ENCODE measurements around the gene CRKL.

CRKL gene

DNA sequence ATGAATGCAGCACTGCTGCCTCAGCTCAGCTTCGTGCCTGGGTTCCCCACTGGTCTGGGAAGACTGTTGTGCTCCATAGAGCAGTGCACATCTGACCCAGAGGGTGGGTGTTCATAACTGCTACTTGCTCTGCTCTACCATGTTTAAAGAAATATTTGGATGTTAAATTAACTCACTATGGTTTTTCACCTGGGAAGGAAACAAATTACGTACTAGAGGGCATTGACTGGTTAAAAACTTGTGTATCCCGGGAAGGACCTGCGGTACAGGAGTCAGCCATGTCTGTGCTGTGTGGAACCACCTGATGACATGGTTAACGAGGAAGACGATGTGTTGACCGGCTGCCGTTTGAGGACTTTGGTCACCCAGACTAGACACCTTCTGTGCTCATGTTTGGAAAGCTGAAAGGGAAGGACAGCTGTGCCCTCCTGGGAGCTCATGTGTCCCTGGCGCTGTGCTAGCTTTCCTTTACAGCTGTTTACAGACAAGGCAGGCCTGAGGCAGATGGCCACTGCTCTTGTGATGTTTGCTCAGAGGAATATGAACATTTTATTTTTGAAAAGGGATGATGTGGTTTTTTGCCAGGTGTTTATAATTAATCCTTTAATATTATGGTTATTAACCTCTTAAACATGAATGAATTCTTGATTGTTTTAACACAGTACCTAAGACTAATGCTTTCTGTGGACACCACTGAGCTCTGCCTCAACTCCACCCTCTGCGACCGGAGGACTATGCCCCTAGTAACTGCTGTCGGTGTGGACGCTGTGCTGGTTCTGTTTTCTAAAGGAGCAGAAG lies 35.5 kb downstream of the CRKL start:
- no peak for DNase-seq

DNA sequence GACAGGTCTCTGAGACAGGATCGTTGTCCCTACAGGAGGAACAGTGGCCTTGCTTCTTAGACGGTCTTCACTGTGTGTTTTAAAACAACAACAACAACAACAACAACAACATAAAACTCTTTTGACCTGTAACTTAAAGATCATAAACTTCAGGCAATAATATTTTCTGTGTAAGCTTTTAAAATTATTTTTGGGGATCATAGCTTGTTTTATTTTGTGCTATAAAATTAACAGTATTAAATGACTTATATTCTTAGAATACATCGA lies 36.1 kb downstream of the CRKL start:
- DNase-seq: no peak

DNA sequence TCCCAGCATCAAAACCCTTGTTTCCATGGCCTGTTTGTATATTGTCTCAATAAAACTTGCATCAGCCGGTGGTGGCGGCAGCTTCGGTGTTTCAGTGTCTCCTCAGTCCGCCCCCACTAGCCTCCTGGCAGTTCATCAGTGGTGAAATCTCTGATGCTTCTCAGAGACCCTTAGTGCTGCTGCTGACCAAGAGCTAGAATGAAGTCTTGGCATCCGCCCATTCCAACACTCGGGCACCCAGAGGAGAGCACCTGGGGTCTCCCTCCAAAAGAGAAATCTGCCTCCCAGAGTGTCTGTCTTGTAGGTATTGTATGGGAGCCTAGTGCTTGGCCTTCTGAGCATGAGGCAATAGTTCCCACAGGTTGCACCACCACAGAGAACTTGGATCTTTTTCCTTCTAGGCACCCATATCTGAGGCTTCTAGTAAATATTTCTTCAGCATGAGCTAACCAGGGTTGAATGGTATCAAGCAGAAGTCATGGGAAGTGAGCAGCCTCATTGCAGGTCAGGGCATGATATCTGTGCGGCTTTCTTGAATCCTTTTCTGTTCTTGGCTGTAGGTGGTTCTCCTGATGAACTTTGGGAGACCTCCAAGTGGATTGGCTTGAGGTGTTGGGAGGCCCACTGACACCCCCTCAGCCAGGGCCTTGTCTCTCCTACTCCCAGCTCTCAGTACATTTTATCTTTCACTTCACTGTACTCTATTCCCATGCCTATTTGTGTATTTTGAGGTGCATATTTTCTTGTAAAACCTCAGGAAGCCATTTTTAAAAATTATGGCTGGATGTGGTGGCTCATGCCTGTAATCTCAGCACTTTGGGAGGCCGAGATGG lies 36.7 kb downstream of the CRKL start:
- DNase-seq: no peak

DNA sequence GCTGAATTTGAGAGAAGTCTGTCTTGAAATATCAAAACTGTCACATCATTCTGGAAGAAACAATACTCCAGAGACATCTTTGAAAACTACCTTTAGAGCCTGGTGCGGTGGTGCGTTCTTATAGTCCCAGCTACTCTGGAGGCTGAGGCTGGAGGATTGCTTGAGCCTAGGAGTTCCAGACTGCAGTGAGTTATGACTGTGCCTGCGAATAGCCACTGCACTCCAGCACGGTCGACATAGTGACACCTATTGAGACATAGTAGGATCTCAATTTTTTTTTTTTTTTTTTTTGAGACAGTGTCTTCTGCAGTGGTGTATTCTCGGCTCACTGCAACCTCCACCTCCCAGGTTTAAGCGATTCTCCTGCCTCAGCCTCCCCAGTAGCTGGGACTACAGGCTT lies 38.3 kb downstream of the CRKL start:
- DNase-seq: no peak

DNA sequence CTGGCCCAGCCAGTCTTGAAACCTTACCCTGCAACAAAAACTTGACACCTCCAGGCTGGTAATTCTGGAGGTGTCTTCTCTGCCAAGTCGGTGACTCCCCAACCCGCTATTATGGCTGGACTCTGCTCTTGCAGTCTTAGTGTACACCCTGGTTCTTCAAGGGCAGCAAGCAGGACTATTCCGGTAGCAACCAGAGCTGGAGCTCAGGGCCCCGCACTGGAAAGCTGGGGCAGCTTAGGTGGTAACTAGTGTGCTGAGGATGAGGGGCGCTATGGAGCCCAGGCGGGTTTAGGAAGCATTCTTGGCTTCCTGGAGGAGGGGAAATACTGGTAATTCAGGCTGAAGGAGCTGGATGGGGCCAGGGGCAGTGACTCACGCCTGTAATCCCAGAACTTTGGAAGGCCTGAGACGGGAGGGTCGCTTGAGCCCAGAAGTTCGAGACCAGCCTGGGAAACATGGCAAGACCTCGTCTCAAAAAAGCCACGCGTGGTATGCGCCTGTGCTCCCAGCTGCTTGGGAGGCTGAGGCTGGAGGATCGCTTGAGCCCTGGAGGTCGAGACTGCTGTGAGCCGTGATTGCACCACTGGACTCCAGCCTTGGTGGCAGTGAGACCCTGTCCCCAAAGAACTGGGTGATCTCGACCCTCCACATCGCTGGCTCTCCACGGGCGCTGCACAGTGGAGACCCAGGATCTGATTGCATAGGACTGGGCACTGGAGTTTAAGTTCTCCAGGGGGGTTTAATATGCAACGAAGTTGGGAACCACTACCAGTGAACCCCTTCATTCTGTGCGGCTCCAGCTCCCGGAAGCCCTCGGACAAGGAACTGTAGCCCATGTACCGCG lies 39.3 kb downstream of the CRKL start:
- DNase-seq: no peak

DNA sequence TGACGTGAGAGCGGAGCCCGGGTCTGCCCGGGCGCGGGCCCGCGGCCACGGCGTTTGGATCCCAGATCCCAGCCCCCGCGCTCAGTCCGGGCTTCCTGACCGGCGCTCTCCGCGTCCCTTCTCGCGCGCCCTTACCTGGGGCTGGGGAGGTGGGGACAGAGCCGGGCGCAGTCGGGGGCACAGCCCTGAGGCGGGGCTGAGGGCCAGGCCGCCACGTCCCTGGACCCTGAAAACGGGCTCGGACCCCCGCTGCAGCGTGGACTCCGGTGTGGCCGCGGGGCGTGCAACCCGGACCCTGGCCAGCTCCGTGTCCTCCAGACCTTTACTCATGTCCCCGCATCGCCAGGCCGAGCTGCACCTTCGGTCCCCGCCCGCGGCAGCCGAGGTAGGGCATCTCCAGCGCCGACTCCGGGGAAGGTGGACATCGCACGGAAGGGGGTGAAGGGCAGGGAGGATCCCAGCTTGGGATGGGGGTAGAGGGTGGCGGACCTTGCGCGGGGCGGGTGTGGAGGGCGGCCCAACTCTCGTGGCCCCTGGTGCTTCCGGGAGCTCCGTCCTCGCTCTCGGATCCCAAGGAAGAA lies 40.0 kb downstream of the CRKL start:
- no peak for DNase-seq

DNA sequence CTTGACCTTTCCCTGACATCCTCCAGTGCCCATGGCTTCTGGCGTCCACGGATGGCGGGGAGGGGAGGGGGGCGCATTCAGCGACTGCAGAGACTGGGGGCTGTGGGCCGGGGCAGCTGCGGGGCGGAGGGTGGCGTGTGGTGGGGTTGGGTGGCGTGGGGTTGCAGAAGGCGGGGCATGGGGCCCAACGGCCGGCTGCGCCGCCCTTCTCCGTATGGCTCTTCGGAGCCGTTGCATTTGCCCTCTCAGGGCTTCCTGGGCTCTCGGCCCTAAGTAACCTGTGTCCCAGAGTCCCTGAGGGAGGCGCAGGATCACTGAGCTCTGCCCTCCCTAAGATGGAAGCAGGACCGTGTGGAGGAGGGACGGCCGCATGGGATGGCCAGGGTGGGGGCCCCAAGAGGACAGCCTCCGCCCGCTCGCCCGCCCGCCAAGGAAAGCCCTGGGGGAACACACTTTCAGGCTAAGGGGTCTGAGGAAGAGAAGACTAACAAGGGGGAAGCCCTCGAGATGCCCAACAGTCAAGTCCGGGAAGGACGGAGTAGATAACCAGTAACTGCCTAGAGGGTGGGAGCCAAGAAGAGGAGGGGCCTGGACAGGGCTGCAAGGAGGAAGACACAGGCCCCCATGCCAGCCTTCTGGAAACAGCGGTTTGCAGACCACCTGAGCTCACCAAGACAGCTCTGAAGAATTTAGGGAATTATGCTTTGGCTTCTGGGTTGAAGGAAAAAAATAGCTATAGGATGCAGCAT lies 40.6 kb downstream of the CRKL start:
- peak in 1 of 2 experiments; percentile 28 for DNase-seq

DNA sequence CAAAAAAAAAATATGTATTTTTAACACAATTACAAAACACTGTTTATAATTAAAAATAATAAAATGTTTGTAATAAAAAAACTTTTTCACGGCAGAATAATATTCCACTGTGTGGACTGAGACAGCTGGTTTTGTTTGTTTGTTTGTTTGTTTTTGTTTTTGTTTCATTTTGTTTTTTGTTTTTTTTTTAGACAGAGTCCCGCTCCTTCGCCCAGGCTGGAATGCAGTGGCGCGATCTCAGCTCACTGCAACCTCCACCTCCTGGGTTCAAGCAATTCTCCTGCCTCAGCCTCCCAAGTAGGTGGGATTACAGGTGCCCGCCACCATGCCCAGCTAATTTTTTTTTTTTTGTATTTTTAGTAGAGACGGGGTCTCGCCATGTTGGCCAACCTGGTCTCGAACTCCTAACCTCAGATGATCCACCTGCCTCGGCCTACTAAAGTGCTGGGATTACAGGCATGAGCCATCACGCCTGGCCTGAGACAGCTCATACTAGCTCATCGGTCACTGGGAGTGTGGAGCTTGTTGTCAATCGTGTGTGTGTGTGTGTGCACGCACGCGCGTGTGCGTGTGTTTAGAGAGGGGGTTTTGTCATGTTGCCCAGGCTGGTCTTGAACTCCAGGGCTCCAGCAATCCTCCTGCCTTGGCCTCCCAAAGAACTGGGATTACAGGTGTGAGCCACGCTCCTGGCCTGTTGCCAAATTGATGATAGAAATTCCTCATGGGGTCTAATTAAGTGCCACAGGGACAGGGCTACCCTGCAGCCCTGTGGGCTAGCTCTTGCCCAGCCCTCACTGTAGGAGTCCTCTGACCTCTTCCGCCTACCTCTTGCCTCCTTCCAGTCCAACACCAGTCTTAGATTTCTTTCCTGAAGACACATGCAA lies 42.6 kb downstream of the CRKL start:
- DNase-seq: no peak

DNA sequence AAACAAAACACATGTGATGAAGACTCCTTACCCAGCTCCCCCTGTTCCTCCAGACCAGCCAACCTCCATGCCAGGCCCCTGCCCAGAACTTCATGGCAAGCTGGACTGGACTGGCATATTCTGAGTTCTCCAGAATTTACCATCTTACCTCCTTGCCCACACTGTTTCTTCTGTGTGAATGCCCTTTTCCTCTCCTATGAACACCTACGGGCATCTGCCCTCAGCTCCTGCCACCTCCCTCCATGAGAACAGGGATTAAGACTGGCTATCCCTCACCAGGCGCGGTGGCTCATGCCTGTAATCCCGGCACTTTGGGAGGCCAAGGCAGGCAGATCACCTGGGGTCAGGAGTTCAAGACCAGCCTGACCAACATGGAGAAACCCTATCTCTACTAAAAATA lies 43.4 kb downstream of the CRKL start:
- DNase-seq: no peak

DNA sequence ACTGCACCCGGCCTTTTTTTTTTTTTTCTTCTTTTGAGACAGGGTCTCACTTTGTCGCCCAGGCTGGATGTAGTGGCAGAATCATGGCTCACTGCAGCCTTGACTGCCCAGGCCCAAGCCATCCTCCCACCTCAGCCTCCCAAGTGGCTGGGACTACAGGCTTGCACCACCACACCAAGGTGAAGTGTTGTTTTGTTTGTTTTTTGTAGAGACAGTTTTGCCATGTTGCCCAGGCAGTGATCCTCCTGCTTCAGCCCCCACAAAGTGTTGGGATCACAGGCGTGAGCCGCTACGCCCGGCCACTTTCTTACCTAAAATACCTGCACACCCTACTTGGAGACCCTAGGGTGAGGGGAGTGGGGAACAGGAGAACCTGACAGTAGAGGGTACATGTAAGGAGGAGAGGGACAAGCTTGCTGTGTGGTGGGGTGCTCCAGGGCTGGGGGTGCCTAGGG lies 45.3 kb downstream of the CRKL start:
- no peak for DNase-seq

DNA sequence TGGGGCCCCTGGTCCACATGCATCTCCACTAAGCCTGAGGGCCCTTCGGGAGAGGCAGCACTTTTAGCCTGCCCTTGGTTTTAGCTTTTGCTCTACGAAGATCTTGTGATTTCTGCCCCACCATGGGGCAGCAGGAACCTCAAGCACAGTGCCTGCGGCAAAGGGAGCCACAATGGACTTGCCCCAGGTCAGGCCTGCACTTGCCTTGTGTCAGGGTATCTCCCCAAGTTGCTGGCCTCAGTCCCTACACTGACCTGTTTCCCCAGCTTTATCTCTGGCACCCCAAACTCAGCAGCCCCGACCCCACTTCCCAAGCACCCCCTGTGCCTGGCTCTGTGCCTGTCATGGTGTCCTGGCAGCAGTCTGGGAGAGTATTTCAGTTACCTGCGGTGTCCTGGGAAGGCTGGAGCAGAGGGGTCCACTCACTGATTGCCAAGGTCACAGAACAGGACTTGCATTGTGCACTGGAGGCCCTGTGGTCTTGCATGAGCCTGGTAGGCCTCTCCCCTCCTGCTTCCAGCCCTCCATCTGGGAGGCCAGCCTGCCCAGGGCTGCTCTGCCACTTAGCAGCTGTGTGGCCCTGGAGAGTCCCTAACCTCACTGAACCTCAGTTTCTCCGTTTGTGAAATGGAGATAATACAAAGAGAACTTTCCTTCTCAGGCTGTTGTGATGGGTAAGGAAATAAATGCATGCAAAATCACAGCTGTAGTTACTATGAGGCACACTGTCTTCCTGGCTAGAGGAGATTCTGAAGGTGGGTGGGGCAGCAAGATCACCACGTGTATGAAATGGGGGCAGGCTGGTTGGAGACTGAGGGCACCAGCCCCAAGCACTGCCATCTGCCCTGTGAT lies 46.2 kb downstream of the CRKL start:
- no peak for DNase-seq

DNA sequence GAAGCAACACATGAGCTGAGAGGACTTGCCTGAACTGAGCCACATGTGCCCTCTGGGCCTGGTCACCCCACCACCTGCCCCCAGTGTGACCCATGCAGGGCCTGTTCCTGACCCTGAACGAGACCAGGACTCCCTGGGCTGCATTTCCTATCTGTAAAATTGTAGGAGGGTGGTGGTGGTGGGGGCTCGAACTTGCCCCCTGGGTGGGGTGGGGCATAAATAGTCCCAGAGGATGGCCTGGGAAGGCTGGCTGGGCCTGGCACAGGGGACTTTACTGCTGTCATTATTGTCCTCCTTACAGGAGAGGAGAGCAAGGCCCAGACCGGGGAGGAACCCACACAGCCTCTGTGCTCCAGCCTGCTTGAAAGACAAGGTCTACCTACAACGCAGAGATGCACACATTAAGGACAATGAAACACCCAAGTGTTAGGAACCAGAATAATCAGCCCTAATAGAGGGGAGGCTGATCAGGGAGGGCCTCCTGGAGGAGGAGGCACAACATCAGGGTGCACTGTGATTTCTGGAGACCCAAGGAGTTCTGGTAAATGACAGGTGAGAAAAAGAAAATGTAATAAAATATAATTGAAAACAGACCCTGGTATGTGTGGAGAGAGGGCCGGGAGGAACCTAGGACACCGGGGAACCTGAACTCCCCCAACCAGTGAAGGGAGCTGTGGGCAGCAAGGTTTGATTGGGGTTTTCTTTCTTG lies 47.0 kb downstream of the CRKL start:
- no peak for DNase-seq

DNA sequence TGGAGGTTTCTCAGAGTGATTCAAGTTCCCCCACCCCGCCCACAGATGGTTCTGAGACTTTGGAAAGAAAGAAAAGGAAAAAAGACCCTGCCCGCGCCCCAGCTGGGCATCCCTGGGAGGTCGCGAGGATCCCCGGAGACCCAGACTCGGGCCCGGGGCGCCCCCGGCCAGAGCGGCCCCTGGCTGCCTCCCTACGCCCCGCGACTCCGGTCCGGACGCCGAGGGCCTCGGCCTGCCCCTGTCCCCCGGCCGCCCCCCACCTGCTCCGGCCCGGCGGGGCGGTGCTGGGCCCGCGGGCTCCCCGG lies 47.5 kb downstream of the CRKL start:
- no peak for DNase-seq

DNA sequence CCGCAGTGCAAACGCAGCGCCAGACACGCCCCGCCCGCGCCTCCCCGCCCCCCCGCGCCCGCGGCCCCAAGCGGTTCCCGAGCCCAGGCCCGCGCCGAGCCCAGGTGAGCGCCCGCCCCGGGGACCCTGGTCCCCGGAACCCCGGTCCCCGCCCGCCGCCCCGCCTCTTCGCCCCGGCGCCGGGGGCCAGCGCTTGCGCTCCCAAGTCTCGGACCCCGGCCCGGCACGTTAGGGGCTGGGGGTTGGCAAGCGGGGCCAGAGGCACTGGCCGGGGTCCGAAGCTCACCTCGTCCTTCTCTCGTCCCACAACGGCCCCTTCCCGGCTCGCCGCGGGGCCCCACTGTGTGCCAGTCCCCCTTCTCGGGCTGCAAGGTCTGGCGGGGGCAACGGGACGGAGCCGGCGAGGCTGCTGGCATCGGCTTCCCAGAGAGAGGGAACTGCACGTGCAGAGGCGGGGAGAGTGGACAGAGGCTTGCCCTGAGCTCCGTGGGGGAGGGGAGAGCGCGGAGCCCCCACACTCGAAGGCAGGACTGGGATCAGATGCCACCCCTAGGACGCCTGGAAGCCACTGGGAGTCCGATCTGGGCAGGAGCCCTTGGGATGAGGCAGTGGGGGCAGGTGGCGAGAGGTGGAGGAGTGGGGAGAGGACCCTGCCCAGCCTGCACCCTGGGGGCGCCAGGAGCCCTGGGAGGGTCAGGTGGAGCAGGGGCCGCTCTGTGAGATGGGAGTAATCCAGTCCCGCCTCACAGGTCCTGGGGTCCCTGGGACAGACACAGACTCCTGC lies 48.1 kb downstream of the CRKL start:
- no peak for DNase-seq

DNA sequence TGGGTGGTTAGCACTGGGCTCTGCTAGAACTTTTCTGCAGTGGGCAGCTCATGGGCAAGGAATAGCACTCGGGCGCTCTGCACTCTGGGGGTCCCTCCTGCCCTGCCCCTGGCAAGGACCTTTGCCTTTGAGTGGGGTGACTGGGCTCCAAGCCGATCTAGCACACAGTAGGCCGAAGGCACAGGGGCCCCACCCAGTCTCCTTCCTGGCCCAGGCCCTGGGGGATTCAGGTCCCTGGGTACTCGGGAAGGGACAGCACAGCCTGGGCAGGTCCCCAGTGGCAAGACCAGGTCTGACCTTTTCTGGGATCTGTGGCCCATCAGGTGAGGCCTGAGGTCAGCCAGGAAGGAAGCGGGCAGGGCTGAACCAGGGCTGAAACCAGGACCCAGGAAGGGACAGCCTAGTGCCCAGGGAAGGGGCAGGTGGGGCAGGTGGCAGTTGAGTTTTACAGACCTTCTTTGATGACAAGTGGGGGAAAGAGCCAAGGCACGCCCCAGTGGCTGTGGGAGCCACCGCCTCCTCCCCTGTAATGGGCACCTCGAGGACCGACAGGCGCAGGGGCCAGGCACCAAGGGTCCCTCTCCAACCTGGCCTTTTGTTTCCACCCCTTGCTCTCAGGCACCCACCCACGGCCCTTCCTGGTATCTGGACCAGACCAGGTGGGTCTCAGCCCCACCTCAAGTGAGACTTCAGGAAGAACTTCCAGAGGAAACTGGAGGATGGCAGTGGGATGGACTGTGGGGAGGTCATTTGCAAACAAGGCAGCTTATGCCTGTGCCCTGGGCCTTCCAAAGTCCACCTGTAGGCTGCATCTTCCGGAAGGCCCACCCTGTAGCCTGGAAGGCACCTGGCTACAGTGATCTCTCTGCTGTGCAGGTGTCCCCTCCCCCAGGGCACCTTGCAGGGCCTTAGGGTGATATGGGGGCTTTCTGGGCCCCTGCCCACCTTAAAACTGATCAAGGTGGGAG lies 49.0 kb downstream of the CRKL start:
- no peak for DNase-seq

DNA sequence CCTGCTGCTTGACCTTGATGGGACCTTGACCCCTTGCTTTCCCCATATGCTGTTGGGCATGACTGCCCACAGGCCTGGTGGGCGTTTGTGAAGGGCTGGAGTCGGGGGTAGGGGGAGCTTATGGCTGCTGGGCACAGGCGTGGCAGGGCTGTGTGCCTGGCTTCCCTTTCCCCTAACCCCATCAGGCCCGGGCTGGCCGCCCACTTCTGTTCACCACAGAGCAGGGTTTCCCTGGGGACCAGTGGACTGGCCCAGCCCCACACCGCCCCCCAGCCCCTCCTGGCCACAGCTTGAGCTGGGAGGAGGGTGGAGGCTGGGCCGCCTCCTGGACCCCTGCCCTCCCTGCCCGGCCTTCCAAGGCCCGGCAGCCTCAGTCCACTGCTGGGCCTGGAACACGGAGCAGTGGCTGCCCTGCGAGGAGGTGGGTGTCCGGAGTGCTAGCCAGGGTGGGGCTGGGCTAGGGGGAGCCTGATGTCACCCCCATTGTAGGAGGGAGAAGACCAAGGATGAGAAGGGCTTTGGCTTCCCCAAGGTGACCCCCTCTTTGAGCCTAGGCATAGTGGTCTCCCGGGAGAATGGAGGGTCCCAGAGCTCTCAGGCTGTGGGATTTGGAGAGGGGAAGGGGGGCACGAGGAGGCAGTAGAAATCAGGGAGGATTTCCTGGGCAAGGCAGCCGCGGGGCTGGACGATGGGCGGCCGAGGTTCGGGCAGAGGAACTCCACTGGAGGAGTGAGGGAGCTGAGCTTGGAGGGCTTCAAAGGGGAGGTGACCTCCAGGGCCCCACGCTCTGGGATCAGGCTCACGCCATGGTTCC lies 49.9 kb downstream of the CRKL start, which contains the start of gene AIFM3:
TSS of gene AIFM3 (plus strand) at position 373 of the 814 bp plus-strand sequence. CDS start 690 bp downstream, outside the sequence.
- no peak for DNase-seq
